CD4-positive, alpha-beta T cell (primary cell): Measurements from ENCODE around the gene SMPDL3B. TPM values are rescaled to one million over a fixed set of nuclear protein-coding genes. Genes with fewer than 3 reads are reported as not detected.

Experiments
- ATAC-seq: fragments of 200-7000 bp; cut with Tn5 transposase; one replicate; pipeline ENCODE4 v1.10.0; 2022; ENCODE audit warnings: mild to moderate bottlenecking; ENCODE audit not compliant: poor library complexity
- CTCF ChIA-PET: fragments of 350-600 bp; sonication (Branson Sonifier 250); formaldehyde crosslinking; loops from one replicate; lab custom pipeline; 2021; ENCODE audit warnings: antibody characterized with exemption, inconsistent platforms; lab: Charles Lee
- POLR2A ChIA-PET: fragments of 350-600 bp; sonication (Branson Sonifier 250); formaldehyde crosslinking; loops from one replicate; lab custom pipeline; 2021; ENCODE audit warnings: antibody characterized with exemption, inconsistent platforms; lab: Charles Lee
- DNase-seq, 14 experiments: peaks; one replicate each; pipeline ENCODE4 v3.0.0-alpha.2; 2013 to 2020; ENCODE audit warnings: mixed read lengths in 2 of 14
- H3K27ac ChIP-seq, 2 donors: one replicate each; pipeline versions ENCODE4 v1.5.1 to v1.7.0; 2013; ENCODE audit warnings: low read length in 2 of 2, low read depth in 1 of 2, mild to moderate bottlenecking in 1 of 2
- H3K27me3 ChIP-seq, 2 experiments: 1 replicate in 1 of 2; 2 replicates in 1 of 2; pipeline versions ENCODE4 v1.6.1 to v1.7.0; 2013; ENCODE audit warnings: low read length in 2 of 2, control low read depth in 1 of 2, mild to moderate bottlenecking in 1 of 2, moderate library complexity in 1 of 2; ENCODE audit not compliant: insufficient read depth in 2 of 2, control insufficient read depth in 1 of 2
- H3K36me3 ChIP-seq: one replicate; pipeline ENCODE4 v1.6.1; 2013; ENCODE audit warnings: low read length, control low read depth; ENCODE audit not compliant: insufficient read depth
- H3K4me1 ChIP-seq: one replicate; pipeline ENCODE4 v1.6.1; 2013; ENCODE audit warnings: low read length, control low read depth; ENCODE audit not compliant: insufficient read depth
- H3K4me3 ChIP-seq: one replicate; pipeline ENCODE4 v1.5.1; 2013; ENCODE audit warnings: mild to moderate bottlenecking, low read length, moderate library complexity
- H3K9me3 ChIP-seq, 2 experiments: 1 replicate in 1 of 2; 2 replicates in 1 of 2; pipeline versions ENCODE4 v1.6.1 to v1.7.0; 2013; ENCODE audit warnings: low read length in 2 of 2, mild to moderate bottlenecking in 2 of 2, control low read depth in 1 of 2, moderate library complexity in 1 of 2; ENCODE audit not compliant: control insufficient read depth in 1 of 2, insufficient read depth in 1 of 2
- H3K27ac Mint-ChIP-seq: one replicate; pipeline ENCODE4 v1.8.0; 2020; ENCODE audit warnings: mixed read lengths
- H3K27me3 Mint-ChIP-seq: one replicate; pipeline ENCODE4 v1.8.0; 2021; ENCODE audit warnings: mixed read lengths
- H3K36me3 Mint-ChIP-seq: one replicate; pipeline ENCODE4 v1.8.0; 2021; ENCODE audit warnings: low read depth, mixed read lengths
- H3K4me1 Mint-ChIP-seq: one replicate; pipeline ENCODE4 v1.8.0; 2021; ENCODE audit warnings: low read depth, mixed read lengths
- H3K4me3 Mint-ChIP-seq: one replicate; pipeline ENCODE4 v1.8.0; 2020; ENCODE audit warnings: mild to moderate bottlenecking, mixed read lengths
- H3K9me3 Mint-ChIP-seq: one replicate; pipeline ENCODE4 v1.8.0; 2020; ENCODE audit warnings: mixed read lengths
- intact Hi-C, 2 experiments: fragments of 100-400 bp; cut with DNase I in 1 of 2; cut with micrococcal nuclease in 1 of 2; formaldehyde crosslinking; loops; one replicate each; pipeline versions ENCODE4 v1.15.1 to v1.9.0; 2023 to 2025; cut with DNase I, micrococcal nuclease
- total RNA-seq, 174 experiments: library from RNA in 2 of 174; stranded (reverse) in 2 of 174; gene quantifications; one replicate each; pipeline ENCODE4 v1.2.3 and lab custom pipeline; 2021 to 2026
- TF ChIP-seq, protein P1 (sequence below): fragments of 200-600 bp; IDR thresholded peaks from one replicate; pipeline ENCODE4 v1.8.0; 2022; ENCODE audit warnings: antibody characterized with exemption, mild to moderate bottlenecking

Gene SMPDL3B
- total RNA-seq, 2 experiments from 2014 or later = not detected

DNA sequence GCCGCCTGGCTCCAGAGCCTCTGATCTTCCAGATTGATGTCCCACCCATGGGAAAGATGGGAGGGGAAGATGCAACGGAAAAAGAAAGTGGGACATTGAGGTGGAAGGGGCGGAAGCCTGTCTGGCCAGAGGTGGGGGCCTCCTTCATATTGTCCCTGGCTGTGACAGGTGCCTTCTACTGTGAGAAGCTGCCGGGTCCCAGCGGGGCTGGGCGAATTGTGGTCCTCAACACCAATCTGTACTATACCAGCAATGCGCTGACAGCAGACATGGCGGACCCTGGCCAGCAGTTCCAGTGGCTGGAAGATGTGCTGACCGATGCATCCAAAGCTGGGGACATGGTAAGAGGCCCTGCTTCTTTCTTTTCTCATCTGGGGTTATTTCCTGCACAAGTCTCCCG lies 19.4 kb downstream of the SMPDL3B start:
- intact Hi-C loops = no loop called here

DNA sequence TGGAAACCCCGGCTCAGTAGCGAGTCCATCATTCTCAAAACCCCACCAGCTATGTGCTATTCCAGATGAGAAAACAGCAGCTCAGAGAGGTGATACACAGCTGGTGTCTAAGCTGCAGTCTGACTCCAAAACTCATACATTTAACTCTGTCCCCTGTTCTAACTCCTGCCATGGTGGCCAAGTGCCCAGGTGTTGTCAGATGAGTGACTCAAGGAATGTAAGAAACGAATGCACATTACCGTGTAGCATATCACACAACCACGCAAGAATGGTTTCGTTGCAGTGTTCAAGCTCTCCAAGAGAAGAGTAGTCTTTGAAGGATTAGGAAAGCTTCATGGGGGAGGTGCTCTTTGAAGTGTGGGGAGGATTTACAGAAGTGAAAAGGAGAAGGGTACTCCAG lies 20.3 kb downstream of the SMPDL3B start:
- DNase-seq (no peak), ATAC-seq (no peak)
- no peak overlapping the region for H3K4me3 ChIP-seq
- H3K27ac ChIP-seq = no peak overlapping the region
- no peaks in the 10 kb centered on the region for H3K27me3 ChIP-seq
- no peaks in the 10 kb centered on the region for H3K9me3 ChIP-seq
- no peaks in the 10 kb centered on the region for H3K27me3 Mint-ChIP-seq
- H3K4me1 ChIP-seq = peaks cover 15% of the 10 kb centered on the region
- H3K4me3 Mint-ChIP-seq = peak overlapping the region; percentile 21
- H3K36me3 Mint-ChIP-seq = no peaks in the 10 kb centered on the region
- no peaks in the 10 kb centered on the region for H3K9me3 Mint-ChIP-seq
- ChIA-PET POLR2A (no interaction called here), CTCF (interaction anchor here (1.6 kb wide), 1 partner anchor 10 kb away, joined by 3 read pairs; no protein-coding TSS in a partner anchor)
- intact Hi-C loops = no loop called here
- H3K4me1 Mint-ChIP-seq = no peaks in the 10 kb centered on the region
- TF ChIP-seq, protein P1, sequence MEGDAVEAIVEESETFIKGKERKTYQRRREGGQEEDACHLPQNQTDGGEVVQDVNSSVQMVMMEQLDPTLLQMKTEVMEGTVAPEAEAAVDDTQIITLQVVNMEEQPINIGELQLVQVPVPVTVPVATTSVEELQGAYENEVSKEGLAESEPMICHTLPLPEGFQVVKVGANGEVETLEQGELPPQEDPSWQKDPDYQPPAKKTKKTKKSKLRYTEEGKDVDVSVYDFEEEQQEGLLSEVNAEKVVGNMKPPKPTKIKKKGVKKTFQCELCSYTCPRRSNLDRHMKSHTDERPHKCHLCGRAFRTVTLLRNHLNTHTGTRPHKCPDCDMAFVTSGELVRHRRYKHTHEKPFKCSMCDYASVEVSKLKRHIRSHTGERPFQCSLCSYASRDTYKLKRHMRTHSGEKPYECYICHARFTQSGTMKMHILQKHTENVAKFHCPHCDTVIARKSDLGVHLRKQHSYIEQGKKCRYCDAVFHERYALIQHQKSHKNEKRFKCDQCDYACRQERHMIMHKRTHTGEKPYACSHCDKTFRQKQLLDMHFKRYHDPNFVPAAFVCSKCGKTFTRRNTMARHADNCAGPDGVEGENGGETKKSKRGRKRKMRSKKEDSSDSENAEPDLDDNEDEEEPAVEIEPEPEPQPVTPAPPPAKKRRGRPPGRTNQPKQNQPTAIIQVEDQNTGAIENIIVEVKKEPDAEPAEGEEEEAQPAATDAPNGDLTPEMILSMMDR = no peak
- H3K27ac Mint-ChIP-seq = no peak overlapping the region
- no peaks in the 10 kb centered on the region for H3K36me3 ChIP-seq

More for the DNA sequence above, 19.4 kb downstream of the SMPDL3B start:
- no peak overlapping the region for H3K4me3 ChIP-seq
- H3K36me3 ChIP-seq = no peaks in the 10 kb centered on the region
- TF ChIP-seq, protein P1 = no peak
- Mint-ChIP-seq H3K4me1 (no peaks in the 10 kb centered on the region), H3K27ac (no peak overlapping the region), H3K4me3 (no peak overlapping the region), H3K27me3 (no peaks in the 10 kb centered on the region), H3K9me3 (no peaks in the 10 kb centered on the region), H3K36me3 (no peaks in the 10 kb centered on the region)
- DNase-seq (no peak), ATAC-seq (no peak)
- ChIA-PET CTCF (interaction anchor here (1.6 kb wide), 1 partner anchor 9 kb away, joined by 3 read pairs; no protein-coding TSS in a partner anchor), POLR2A (no interaction called here)
- H3K4me1 ChIP-seq = peaks cover 10% of the 10 kb centered on the region
- no peaks in the 10 kb centered on the region for H3K9me3 ChIP-seq
- no peak overlapping the region for H3K27ac ChIP-seq
- no peaks in the 10 kb centered on the region for H3K27me3 ChIP-seq

DNA sequence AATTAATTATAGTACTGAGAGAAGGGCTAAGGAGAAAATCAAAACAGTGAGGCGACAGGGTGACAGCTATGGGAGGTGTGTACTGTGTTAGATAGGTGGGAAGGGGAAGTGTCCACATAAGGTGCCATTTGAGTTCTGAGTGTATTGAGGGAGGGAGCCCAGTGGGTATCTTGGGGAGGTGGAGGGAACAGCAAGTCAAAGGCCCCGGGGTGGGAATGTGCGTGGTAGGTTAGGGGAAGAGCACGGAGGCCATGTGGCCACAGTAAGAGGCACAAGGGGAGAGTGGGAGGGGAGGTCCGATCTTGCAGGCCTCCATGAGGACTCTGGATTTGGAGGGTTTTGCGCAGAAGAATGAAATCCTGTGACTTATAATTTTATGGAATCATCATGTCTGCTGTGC lies 22.0 kb downstream of the SMPDL3B start:
- H3K9me3 Mint-ChIP-seq = no peaks in the 10 kb centered on the region
- no peaks in the 10 kb centered on the region for H3K36me3 ChIP-seq
- no peak overlapping the region for H3K27ac ChIP-seq
- H3K4me1 ChIP-seq = peaks cover 32% of the 10 kb centered on the region
- peak overlapping the region; percentile 26 for H3K27ac Mint-ChIP-seq
- no peak overlapping the region for H3K4me3 ChIP-seq
- ATAC-seq = no peak
- H3K9me3 ChIP-seq = no peaks in the 10 kb centered on the region
- H3K4me1 Mint-ChIP-seq = peaks cover 13% of the 10 kb centered on the region
- H3K27me3 Mint-ChIP-seq = no peaks in the 10 kb centered on the region
- CTCF ChIA-PET = no interaction called here
- no peaks in the 10 kb centered on the region for H3K36me3 Mint-ChIP-seq
- H3K4me3 Mint-ChIP-seq = peak overlapping the region; percentile 72
- TF ChIP-seq, protein P1 = no peak
- no peaks in the 10 kb centered on the region for H3K27me3 ChIP-seq
- no peak for DNase-seq
- intact Hi-C loops = no loop called here
- POLR2A ChIA-PET = interaction anchor here (0.6 kb wide), 1 partner anchor 10 kb away, joined by 3 read pairs; no protein-coding TSS in a partner anchor
